ENCODE measurements around the gene DMD.

Gene DMD

DNA sequence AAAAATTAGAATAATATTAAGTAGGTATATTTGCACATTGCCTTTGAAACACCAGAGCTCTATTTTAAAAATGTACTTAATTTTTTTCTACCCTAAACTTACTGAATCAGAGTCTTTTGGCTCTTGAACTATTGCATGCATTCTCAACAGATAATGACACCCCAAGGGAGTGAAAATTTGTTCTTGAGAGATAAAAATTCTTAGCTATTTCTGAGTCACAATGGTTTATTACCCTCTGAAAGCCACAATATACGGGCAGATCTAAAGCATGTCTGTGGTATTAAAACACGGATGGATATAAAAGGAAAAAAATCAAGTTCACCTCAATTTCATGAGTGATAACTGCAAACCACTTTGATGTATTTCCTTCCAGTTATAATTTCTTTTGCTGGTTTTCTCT, 1503.2 kb downstream of the DMD start:
- no peak for DNase-seq (ENCODE audit: low read depth)

GRCh38 chrX:31706466-31706865, 1504.9 kb downstream of the DMD start:
- no peak for DNase-seq (ENCODE audit: low read depth)

DNA sequence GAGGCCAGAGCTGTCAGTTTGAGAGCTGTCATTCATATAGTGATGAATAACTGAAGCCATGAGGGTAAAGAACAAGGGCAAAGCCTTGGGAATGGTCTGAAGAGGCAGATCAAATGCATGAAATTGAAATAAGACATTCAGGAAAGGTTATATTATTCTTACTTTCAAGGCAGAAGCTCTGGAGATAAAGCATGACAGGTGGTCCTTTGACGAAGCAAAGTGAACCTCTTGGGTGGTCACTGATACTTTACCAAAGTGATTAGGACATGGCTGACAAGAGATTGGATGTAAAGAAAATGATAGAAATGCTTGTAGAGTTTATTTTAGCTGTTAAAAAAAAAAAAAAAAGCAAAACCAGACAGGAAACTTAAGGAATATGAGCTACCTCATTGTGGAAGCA, 1505.5 kb downstream of the DMD start:
- DNase-seq (ENCODE audit: low read depth), result no peak

DNA sequence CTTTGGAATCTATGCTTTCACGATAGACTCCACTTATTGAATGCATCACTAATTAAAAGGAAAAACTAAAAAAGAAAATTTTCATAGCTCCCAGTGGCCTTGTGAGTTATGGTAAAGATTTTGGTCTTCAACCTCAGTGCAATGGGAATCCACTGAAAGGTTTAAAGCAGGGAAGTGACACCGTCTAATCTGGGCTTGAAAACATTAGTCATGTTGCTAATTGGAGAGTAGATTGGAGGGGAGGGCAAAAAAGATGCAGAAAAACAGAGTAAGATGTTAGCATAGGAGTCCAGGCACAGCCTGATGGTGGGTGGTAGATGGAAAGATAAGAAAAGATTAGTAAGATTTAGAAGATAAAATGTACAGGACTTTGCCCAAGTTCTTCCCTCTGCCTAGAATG, 1506.4 kb downstream of the DMD start:
- no peak for DNase-seq (ENCODE audit: low read depth)

DNA sequence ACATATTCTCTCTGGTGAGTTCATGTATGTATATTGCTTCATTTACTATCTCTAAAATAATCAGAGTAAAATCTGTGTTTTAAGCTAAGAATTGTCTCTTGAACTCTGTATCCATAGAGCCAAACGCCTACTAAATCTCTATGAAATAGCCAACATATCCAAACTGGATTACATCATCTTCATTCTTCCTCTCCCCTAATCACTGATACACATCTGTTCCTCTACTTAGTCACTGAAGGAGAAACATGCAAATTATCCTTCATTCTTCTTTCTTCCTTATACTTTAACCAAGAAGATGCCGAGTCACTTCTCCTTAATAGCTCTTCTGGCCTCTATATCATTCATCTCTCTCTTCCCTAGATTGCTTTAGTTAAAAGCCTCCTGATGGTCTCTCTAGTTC, 1509.1 kb downstream of the DMD start:
- no peak for DNase-seq (ENCODE audit: low read depth)

DNA sequence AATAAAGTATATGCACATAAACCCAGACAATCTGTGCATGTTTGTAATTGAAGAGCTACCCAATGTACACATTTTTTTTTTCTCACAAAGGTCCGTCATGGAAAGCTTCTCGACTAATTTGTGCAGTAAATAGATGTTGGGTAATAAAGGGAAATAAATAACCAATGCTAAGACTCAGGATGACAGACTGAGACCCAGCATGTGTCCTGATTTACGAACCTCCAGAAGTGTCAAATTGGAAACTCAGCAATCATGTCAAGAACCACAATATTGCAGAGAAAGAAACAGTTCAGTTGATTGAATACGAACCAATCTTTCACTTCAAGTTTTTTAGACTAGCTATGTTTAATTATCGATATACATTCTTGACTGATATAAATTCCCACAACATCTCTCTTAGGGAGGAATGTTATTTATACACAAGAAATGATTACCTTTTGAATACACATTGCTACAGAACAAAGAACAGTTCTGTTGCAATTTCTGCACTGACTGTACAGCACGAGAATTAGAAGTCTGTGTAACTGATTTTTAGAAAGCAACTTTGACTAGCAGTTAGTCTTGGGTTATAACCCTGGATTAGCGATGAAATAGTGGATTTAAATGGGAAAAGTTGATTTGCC, 1513.9 kb downstream of the DMD start:
- no peak for DNase-seq (ENCODE audit: low read depth)

DNA sequence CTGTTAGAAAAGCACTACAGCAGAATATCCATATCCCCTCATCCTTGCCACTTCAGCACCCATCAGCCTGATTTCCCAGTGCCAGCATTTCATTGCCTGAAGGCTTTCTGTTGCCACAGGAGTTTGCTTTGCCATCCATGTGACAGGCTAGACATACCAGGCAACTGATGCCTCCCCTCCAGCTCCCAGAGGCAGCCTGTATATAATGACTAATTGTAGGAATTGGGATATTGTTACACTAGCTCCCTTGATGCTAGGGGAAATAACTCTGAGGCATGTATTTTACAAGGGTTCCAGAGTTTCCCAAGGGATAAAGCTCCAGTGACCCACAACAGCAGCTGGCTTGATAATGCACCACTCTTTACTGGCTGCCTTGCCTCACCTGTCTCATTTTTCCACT, 1531.5 kb downstream of the DMD start:
- no peak for DNase-seq (ENCODE audit: low read depth)

DNA sequence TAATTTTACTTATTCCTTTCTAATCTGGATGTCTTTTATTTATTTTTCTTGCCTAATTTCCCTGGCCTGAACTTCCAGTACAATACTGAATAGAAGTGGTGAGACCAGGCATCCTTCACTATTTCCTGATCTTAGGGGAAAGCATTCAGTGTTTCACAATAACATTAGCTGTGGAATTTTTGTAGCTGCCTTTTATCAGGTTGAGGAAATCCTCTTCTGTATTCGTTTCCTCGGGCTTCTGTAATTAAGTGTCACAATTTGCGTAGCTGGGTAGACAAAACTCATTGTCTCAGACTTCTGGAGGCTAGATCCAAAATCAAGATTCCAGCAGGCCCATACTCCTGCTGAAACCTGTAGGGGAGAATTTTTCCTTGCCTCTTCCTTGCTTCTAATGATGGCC, 1541.1 kb downstream of the DMD start:
- no peak for DNase-seq (ENCODE audit: low read depth)

- no peak for DNase-seq (ENCODE audit: low read depth)
Observed at GRCh38 chrX:31665454-31665853, 1545.9 kb downstream of the DMD start.

- DNase-seq (ENCODE audit: low read depth), result no peak
Observed at GRCh38 chrX:31663172-31663571, 1548.2 kb downstream of the DMD start.

GRCh38 chrX:31661280-31661810, 1550.0 kb downstream of the DMD start:
- DNase-seq (ENCODE audit: low read depth), result no peak

DNA sequence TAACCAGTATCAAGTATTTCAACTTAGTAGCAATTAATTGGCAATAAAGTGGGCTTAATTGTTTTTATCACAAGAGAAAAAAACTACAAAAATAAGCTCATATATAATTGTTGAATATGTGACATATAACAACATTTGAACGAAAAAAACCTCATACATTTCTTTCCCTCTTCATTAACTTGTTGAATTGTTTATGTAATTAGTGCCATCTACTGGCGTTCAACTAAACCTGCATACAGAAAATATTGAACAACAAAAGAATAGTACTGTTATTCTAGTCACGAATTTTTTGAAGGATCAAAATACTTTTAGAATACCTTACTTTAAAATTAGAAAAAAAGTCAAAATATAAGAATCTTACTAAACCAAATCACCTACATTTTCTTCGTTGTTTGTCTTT, 1553.0 kb downstream of the DMD start:
- DNase-seq (ENCODE audit: low read depth), result peak; percentile 4

- DNase-seq (ENCODE audit: low read depth), result no peak
Observed at GRCh38 chrX:31656013-31656412, 1555.3 kb downstream of the DMD start.

GRCh38 chrX:31653422-31653821, 1557.9 kb downstream of the DMD start:
- DNase-seq (ENCODE audit: low read depth), result no peak

GRCh38 chrX:31652650-31653049, 1558.7 kb downstream of the DMD start:
- no peak for DNase-seq (ENCODE audit: low read depth)

GRCh38 chrX:31649201-31649600, 1562.1 kb downstream of the DMD start:
- no peak for DNase-seq (ENCODE audit: low read depth)

DNA sequence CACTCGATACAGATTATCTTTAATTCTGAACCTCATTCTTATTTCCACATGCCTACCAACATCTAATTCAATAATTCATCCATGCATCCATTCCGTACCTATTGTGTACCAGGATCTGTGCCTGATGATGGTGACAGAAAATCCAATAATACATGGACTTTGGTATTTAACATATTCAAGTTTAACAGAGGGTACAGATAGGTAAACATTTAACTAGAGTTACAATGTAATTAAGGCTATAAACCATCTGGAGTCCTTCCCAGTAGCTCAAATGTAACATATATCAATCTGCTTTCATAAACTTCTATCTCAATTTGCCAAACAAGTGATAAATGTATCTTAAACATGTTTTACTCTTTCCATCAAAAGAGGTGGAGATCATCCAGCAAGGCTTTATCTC, 1578.0 kb downstream of the DMD start:
- DNase-seq (ENCODE audit: low read depth), result no peak

GRCh38 chrX:31629195-31629594, 1582.2 kb downstream of the DMD start:
- DNase-seq (ENCODE audit: low read depth), result no peak

- DNase-seq (ENCODE audit: low read depth), result peak; percentile 40
Observed at GRCh38 chrX:31609130-31609529, 1602.2 kb downstream of the DMD start.

- no peak for DNase-seq (ENCODE audit: low read depth)
Observed at GRCh38 chrX:31608638-31609037, 1602.7 kb downstream of the DMD start.

- no peak for DNase-seq (ENCODE audit: low read depth)
Observed at GRCh38 chrX:31606771-31607170, 1604.6 kb downstream of the DMD start.

DNA sequence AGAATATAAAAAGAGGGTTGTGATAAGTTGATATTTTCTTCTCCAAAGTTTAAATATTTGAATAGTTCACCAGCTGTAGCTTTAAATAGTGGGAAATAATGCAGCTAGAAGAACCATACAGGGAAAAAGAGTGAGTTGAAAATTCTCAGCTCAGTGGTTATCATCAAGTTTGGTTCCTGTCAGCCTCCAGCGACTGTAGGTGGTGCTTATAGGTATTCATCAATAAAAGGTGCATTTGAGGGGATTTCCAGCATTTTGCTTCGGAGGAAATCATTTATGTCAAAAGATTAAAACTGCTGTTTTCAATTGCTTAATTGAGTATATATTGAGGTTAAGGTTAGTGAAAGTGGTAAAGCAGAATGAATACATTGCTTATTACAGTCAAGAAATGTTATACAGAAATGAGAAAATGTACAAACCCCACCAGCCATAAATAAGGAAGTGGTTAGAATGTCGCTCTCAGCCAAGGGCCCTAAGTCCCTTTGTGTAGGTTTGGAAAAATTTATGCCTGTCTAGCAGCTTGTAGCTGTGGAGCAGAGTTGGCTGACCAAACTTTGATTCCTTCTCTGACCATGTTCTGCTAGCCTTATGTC, 1606.6 kb downstream of the DMD start:
- DNase-seq (ENCODE audit: low read depth), result no peak

- no peak for DNase-seq (ENCODE audit: low read depth)
Observed at GRCh38 chrX:31603411-31604120, 1607.8 kb downstream of the DMD start.
